MM.1S (cell line): Measurements from ENCODE around the gene S100A1.

Source experiments
- EZH2phosphoT487 ChIP-seq: fragments of 300-600 bp; sonication (generic); IDR thresholded peaks from 2 replicates; pipeline ENCODE4 v1.6.1; 2018; ENCODE audit warnings: antibody characterized with exemption, low read length
- TF ChIP-seq, protein P1 (sequence below): fragments of 300-600 bp; sonication (generic); IDR thresholded peaks from 2 replicates; pipeline ENCODE4 v1.5.1; 2016; ENCODE audit warnings: antibody characterized with exemption, low read length, mixed read lengths

DNA sequence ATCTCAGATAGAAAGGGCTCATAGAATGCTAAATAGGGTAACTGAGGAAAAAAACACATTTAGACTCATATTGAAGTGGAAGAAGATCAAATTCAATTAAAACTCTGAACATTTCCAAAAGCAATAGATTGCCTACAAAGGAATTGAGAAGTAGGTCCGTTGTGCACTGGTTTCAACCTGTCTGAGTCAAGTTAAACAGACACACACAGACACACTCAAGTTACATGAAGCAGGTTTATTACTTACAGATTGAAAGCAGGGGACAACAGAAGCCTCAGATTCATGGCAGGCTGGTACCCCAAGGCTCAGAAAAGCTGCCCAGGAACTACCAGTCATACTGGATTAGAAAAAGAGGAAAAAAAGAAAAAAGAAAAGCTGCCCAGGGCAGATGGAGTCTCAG is 41.9 kb upstream of the S100A1 start:
- TF ChIP-seq, protein P1, sequence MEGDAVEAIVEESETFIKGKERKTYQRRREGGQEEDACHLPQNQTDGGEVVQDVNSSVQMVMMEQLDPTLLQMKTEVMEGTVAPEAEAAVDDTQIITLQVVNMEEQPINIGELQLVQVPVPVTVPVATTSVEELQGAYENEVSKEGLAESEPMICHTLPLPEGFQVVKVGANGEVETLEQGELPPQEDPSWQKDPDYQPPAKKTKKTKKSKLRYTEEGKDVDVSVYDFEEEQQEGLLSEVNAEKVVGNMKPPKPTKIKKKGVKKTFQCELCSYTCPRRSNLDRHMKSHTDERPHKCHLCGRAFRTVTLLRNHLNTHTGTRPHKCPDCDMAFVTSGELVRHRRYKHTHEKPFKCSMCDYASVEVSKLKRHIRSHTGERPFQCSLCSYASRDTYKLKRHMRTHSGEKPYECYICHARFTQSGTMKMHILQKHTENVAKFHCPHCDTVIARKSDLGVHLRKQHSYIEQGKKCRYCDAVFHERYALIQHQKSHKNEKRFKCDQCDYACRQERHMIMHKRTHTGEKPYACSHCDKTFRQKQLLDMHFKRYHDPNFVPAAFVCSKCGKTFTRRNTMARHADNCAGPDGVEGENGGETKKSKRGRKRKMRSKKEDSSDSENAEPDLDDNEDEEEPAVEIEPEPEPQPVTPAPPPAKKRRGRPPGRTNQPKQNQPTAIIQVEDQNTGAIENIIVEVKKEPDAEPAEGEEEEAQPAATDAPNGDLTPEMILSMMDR = no peak
- TF ChIP-seq EZH2phosphoT487 = no peak
